Neuron (in vitro differentiated cells): ENCODE results near the gene GOLGA7B.

Experiments
- H2AFZ ChIP-seq: one replicate; pipeline ENCODE4 v1.6.1; 2013; ENCODE audit warnings: low read depth, mild to moderate bottlenecking, inconsistent platforms, low read length, moderate library complexity
- H3K27me3 ChIP-seq: one replicate; pipeline ENCODE4 v1.6.1; 2013; ENCODE audit warnings: low read length; ENCODE audit not compliant: insufficient read depth
- H3K36me3 ChIP-seq: one replicate; pipeline ENCODE4 v1.6.1; 2013; ENCODE audit warnings: low read length; ENCODE audit not compliant: insufficient read depth
- H3K4me1 ChIP-seq: one replicate; pipeline ENCODE4 v1.6.1; 2013; ENCODE audit warnings: low read length; ENCODE audit not compliant: insufficient read depth
- H3K4me3 ChIP-seq: 2 replicates; pipeline ENCODE4 v1.5.1; 2013; ENCODE audit warnings: mild to moderate bottlenecking, low read length, moderate library complexity
- H3K9me3 ChIP-seq: one replicate; pipeline ENCODE4 v1.6.1; 2013; ENCODE audit warnings: low read length

GOLGA7B gene

DNA sequence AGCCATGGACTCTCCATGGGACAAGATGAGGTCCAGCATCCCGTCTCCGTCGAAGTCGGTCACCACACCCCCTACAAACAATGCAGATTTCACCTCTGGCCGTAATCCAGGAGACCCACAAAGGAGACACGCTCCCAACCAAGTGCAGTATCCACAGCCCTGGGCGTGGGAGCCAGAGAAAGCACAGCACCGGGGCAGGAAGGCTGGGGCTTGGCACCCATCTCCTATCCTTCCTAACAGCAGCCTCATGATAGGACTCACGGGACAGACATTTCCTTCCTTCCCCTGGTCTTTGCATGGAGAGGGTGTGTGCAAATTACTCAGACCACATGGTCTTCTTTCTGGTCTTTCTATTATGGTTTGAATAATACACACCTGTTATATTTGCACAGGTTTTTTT, 46.3 kb downstream of the GOLGA7B start:
- H3K4me3 ChIP-seq: no peak overlapping the region
- no peak overlapping the region for H2AFZ ChIP-seq
- H3K4me1 ChIP-seq: no peaks in the 10 kb centered on the region
- H3K36me3 ChIP-seq: no peaks in the 10 kb centered on the region
- H3K27me3 ChIP-seq: peaks cover 21% of the 10 kb centered on the region
- no peaks in the 10 kb centered on the region for H3K9me3 ChIP-seq

DNA sequence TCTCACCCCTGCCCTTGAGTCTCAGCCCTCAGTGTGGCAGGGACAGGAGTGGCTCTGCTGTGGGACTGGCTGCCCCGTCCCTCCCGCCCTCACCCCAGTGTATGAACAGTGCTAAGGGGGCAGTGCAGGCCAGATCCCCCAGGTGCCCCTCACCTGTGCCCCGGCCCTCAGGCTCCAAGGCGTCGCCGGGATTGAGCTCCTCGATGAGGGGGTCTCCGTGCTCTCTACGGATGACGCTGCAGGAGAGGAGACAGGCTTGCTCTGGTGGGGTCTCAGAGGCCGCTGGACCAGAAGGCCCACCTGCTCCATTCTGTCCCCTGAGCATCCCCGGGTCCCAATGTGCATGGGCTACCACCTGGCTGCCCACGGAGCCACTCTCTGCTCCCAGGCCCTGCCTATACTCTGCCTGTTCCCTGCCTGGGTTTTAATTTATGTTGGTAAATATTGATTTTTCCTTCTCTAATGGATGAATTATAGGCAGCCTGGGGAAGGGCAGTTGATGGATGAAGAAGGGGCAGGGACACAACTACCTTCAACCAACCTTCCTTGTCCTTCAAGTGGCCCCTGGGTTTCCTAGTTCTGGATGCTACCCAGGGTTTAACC, 47.2 kb downstream of the GOLGA7B start:
- Histone ChIP-seq H3K36me3 (no peaks in the 10 kb centered on the region), H2AFZ (no peak overlapping the region), H3K27me3 (peaks cover 27% of the 10 kb centered on the region), H3K9me3 (no peaks in the 10 kb centered on the region), H3K4me1 (no peaks in the 10 kb centered on the region), H3K4me3 (no peak overlapping the region)

DNA sequence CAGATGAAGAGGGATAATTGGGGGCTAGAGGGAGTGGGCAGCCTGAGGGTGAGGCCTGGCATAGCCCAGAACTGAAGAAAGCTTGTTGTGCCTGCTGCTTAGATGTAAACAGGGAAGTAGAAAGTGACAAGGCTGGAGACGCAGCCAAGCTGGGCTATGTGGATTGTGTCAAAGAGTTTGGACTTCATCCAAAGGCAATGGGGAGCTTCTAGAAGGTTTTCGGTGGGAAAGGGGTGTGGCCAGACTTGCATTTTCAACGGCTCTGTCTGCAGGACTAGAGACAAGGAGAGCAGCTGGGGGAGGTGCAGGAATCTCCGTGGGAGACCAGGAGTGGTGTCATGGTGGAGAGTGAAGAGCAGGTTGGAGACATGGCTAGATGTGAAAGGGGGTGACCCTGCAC, 48.8 kb downstream of the GOLGA7B start:
- H3K4me1 ChIP-seq: no peaks in the 10 kb centered on the region

DNA sequence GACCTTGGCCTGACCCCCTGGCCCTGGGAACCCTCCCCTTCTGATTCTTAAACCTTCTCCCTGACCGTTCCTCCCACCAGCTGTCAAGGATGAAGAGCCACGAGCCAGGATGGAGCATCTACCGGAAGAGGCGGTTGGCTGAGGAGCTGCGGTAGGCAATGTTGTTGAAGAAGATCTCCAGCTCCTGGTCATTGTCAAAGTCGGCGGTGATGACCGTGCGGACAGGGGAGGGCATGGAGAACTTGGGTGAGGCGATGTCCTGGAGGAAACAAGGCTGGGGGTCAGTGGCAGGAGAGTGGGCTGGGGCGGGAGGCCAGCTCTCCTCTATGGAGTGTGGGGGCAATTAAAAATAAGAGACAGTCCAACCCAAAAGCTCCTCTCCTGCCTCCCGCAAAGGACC, 51.7 kb downstream of the GOLGA7B start:
- Histone ChIP-seq H3K9me3 (no peaks in the 10 kb centered on the region), H3K4me1 (no peaks in the 10 kb centered on the region), H3K27me3 (peaks cover 30% of the 10 kb centered on the region), H3K36me3 (no peaks in the 10 kb centered on the region), H2AFZ (no peak overlapping the region), H3K4me3 (no peak overlapping the region)

More for the DNA sequence above, 48.8 kb downstream of the GOLGA7B start:
- Histone ChIP-seq H3K27me3 (peaks cover 28% of the 10 kb centered on the region), H2AFZ (no peak overlapping the region), H3K9me3 (no peaks in the 10 kb centered on the region), H3K36me3 (no peaks in the 10 kb centered on the region), H3K4me3 (no peak overlapping the region)

DNA sequence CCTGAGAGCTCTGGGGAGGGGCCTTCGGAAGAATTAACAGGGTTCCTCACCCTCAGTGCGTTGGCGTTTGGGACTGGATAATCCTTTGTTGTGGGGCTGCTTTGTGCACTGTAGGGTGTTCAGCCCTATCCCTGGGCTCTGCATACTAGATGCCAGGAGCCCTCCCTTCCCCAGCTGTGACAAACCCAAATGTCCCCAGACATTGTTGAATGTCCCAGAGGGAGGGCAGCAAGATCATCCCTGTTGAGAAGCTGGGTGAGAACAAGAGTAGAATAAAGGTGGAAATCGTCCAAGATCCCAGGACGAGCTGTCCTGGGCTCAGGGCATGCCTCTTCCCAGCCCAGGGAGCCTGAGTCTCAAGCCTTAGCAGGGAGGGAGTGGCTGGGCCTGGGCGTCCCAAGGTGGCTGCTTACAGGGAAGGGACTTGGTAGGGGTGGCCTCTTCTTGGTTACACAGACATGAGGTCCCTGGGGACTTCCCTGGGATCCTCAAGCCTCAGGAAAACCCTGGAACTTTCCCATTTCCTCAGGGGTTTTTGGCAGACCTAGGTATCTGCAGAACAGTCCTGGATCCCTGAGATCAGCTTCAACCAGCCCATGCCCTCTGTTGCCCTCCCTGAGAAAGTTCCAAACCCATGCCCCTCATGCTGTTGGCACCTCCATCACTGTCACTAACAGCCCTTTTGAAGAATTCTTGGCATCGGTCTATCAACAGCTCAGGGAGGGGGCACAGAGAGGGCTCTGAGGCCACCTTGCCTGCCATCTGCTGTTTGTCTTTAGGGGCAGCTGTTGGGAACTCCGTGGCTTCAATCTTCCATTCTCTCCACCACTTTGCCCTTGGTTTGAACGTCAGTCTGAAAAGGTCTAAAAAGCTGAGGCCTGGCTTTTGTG, 53.7 kb downstream of the GOLGA7B start:
- Histone ChIP-seq H3K36me3 (no peaks in the 10 kb centered on the region), H3K27me3 (peaks cover 39% of the 10 kb centered on the region), H3K4me3 (no peak overlapping the region), H2AFZ (no peak overlapping the region), H3K4me1 (no peaks in the 10 kb centered on the region), H3K9me3 (no peaks in the 10 kb centered on the region)

DNA sequence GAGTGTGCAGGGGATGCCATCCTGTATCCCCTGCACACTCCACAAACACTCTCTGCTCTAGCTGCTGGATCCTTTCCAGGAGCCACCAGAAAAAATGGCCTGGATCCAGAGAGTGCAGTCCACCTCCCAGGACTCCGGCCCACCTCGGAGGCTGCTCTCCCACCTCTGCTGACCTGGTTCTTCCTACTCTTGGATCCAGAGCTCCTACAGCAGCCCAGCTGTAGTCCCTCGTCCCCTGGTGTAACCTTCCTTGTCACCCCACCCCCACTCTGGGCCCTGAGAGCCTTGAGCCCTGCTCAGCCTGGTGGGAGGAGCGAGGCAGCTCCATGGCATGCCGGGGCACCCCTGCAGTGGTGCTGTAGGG, 54.4 kb downstream of the GOLGA7B start:
- no peak overlapping the region for H3K4me3 ChIP-seq
- no peaks in the 10 kb centered on the region for H3K4me1 ChIP-seq
- H3K9me3 ChIP-seq: no peaks in the 10 kb centered on the region
- no peak overlapping the region for H2AFZ ChIP-seq
- H3K36me3 ChIP-seq: no peaks in the 10 kb centered on the region
- peaks cover 42% of the 10 kb centered on the region for H3K27me3 ChIP-seq

DNA sequence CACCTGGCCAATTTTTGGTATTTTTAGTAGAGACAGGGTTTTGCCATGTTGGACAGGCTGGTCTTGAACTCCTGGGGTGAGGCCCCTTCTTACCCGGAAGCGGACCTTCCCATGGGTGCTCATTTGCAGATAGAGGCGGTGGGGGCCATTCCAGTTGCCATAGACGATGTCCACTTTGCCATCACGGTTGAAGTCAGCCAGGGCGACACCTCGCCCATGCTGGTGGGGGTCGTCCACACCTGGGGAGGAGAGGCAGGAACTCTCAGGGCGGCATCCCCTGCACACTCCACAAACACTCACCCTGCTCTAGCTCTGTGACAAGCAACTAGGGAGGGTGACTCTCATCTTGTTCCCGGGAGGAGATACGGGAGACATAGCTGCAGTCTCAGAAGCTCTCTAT, 54.9 kb downstream of the GOLGA7B start:
- H3K4me3 ChIP-seq: no peak overlapping the region
- no peak overlapping the region for H2AFZ ChIP-seq
- H3K27me3 ChIP-seq: peaks cover 46% of the 10 kb centered on the region
- no peaks in the 10 kb centered on the region for H3K36me3 ChIP-seq
- H3K4me1 ChIP-seq: no peaks in the 10 kb centered on the region
- H3K9me3 ChIP-seq: no peaks in the 10 kb centered on the region

DNA sequence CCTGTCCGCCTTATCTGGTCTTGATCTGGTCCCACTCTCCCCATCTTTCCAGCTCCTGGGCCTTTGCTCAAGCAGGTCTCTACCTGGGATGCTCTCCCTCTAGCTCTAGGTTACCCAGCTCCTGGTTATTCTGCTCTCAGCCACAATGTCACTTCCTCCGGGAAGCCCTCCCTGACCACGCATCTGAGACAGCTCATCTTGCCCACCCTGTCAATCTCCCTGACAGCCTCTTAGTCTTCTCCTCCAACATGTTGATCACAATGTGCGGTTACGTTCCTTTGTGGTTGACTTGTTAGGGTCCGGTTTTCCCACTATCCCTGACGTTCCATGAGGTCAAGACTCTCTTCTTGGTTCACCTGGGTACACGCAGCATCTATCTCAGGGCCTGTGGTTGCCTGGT, 55.6 kb downstream of the GOLGA7B start:
- Histone ChIP-seq H3K9me3 (no peaks in the 10 kb centered on the region), H3K36me3 (no peaks in the 10 kb centered on the region), H3K27me3 (peaks cover 49% of the 10 kb centered on the region), H3K4me3 (no peak overlapping the region), H2AFZ (no peak overlapping the region), H3K4me1 (no peaks in the 10 kb centered on the region)

DNA sequence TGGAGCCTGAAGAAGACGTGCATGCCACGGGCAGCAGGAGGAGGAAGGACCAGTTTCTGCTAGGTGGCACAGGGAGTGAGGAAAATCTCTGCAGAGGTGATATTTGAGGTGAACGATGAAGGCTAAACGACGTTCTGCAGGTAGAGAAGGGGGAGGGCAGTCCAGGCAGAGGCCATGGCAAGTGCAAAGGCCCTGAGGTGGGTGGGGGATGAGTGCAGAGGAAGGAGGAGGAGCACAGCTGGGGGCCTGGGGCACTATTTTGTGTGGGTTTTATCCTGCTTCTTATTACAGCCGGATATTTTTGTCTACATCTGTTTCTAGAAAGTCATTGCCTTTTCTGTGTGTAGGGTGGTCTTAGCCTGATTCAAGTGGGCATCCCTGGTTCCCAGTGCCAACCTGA, 57.6 kb downstream of the GOLGA7B start:
- H3K9me3 ChIP-seq: no peaks in the 10 kb centered on the region
- no peaks in the 10 kb centered on the region for H3K36me3 ChIP-seq
- no peak overlapping the region for H3K4me3 ChIP-seq
- H3K27me3 ChIP-seq: peaks cover 54% of the 10 kb centered on the region
- H2AFZ ChIP-seq: no peak overlapping the region
- no peaks in the 10 kb centered on the region for H3K4me1 ChIP-seq

DNA sequence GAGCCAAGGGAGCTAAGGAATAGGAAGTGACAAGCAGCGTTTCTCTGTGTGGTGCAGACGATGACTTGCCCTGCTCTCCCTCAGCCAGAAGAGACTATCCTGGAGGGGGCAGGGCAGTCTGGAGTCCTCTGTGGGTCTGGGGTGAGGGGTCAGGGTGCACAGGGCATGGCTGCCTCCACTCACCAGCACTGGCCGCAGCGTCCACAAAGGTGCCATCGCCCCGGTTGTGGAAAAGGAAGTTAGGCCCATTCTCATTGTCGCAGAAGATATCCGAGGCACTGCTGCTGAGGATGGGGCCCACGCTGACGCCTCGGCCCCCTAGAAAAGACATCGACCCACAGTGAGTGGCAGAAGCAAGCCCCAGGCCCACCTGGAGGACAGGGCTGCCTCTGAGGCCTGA, 58.2 kb downstream of the GOLGA7B start:
- Histone ChIP-seq H3K4me1 (no peaks in the 10 kb centered on the region), H3K27me3 (peaks cover 56% of the 10 kb centered on the region), H3K4me3 (no peak overlapping the region), H3K36me3 (no peaks in the 10 kb centered on the region), H2AFZ (no peak overlapping the region), H3K9me3 (no peaks in the 10 kb centered on the region)

DNA sequence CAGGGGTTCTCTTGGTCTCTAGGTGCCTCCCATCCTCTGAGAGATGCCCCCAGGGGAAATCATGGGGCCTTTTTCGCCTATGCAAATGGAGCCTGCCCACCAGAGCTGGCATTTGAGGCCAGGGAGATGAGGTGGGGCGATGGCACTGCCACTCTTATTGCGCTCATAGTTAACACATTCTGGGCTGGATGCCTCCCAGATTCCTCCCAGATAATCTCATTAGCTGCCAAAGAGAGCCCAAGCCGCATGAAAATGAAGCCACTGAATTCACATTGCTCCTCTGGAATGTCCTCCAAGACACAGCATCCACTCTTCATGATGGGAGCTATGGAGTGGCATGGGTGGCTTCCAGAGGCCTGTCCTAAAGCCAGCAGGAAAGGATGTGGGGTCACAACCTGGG, 61.0 kb downstream of the GOLGA7B start:
- Histone ChIP-seq H2AFZ (no peak overlapping the region), H3K4me3 (no peak overlapping the region), H3K27me3 (peaks cover 59% of the 10 kb centered on the region)

DNA sequence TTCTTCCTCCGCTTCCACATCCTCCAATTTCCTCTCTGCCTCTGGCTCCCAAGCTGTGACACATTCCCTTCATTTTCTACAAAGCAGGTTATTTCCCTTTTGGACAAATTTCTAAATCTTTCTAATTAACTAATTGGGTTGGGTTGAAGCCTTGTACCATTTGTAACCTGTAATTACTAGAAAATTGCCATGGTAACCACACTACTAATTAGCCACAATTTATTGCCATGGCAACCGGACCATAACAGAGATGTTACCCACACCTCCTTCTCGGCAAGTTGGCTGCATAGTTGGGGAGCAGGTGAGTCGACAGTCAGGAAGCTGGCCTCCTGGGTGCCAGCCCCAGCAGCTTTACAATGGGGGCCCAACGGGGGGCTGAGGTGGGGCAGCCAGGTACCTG, 61.6 kb downstream of the GOLGA7B start:
- no peaks in the 10 kb centered on the region for H3K9me3 ChIP-seq
- no peaks in the 10 kb centered on the region for H3K4me1 ChIP-seq
- peaks cover 55% of the 10 kb centered on the region for H3K27me3 ChIP-seq
- no peak overlapping the region for H2AFZ ChIP-seq
- H3K36me3 ChIP-seq: no peaks in the 10 kb centered on the region
- no peak overlapping the region for H3K4me3 ChIP-seq

More for the DNA sequence above, 61.0 kb downstream of the GOLGA7B start:
- no peaks in the 10 kb centered on the region for H3K4me1 ChIP-seq
- H3K9me3 ChIP-seq: no peaks in the 10 kb centered on the region
- no peaks in the 10 kb centered on the region for H3K36me3 ChIP-seq

DNA sequence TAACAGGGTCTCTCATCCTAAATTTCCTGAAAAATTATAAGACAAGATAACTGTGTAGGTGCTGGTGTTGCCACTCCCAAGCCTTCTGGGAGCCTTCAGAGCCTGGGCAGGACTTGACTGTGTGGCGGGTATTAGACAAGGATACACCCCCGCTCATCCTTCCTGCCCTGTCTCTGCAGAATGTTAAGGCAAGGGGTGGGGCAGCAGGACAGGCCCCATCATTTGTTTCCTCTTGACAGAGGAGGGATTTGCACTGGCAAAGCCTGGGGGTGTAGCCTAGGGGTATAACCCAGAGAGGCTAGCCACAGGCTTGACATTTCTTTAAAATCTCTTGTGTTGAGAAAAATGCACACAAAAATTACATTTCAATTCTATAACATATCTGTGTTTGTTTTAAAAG, 63.5 kb downstream of the GOLGA7B start:
- no peak overlapping the region for H3K4me3 ChIP-seq
- H3K4me1 ChIP-seq: no peaks in the 10 kb centered on the region
- H3K27me3 ChIP-seq: peaks cover 48% of the 10 kb centered on the region
- H2AFZ ChIP-seq: no peak overlapping the region
- no peaks in the 10 kb centered on the region for H3K9me3 ChIP-seq
- no peaks in the 10 kb centered on the region for H3K36me3 ChIP-seq
